Measurements from ENCODE around the gene ATP1B1. TPM values are rescaled to one million over a fixed set of nuclear protein-coding genes. Genes with fewer than 3 reads are reported as not detected.

ATP1B1 gene
- total RNA-seq, 1 experiment from 2014 or later = 40.7 TPM

GRCh38 chr1:169106095-169106920, at the start of gene ATP1B1 (continued):
- TF ChIP-seq ARID4B (CRISPR knock-in tag; IDR thresholded peaks at IDR 0.05; ENCODE audit: borderline replicate concordance) (0 out of 2 replicates have a peak, but pooled peaks have one; percentile 62), ELF4 (CRISPR knock-in tag; IDR thresholded peaks at IDR 0.05; ENCODE audit: low read depth) (no peak), ZNF263 (CRISPR knock-in tag; IDR thresholded peaks at IDR 0.05; ENCODE audit: low read depth) (peak; percentile 89), ATF2 (CRISPR knock-in tag; IDR thresholded peaks at IDR 0.05; ENCODE audit: borderline replicate concordance, low read depth) (no peak), NR2C2 (CRISPR knock-in tag; IDR thresholded peaks at IDR 0.05) (no peak), SP1 (CRISPR knock-in tag; conservative IDR thresholded peaks at IDR 0.05) (peak; percentile 11; the same call in 1 of the 2 replicates), ZBTB21 (CRISPR knock-in tag; IDR thresholded peaks at IDR 0.05; ENCODE audit: borderline replicate concordance) (no peak), ETV6 (CRISPR knock-in tag; IDR thresholded peaks at IDR 0.05) (no peak), HMGXB4 (CRISPR knock-in tag; IDR thresholded peaks at IDR 0.05) (no peak), ZNF281 (CRISPR knock-in tag; IDR thresholded peaks at IDR 0.05) (peak; percentile 9; the same call in 1 of the 2 replicates), FOXJ3 (CRISPR knock-in tag; IDR thresholded peaks at IDR 0.05; ENCODE audit: borderline replicate concordance) (no peak), CREM (CRISPR knock-in tag; IDR thresholded peaks at IDR 0.05) (no peak), ZNF423 (CRISPR knock-in tag; IDR thresholded peaks at IDR 0.05) (no peak), SMAD4 (CRISPR knock-in tag; IDR thresholded peaks at IDR 0.05) (no peak), E2F1 (CRISPR knock-in tag; IDR thresholded peaks at IDR 0.05) (no peak), ZNF512 (CRISPR knock-in tag; IDR thresholded peaks at IDR 0.05; ENCODE audit: borderline replicate concordance) (no peak), AR (CRISPR knock-in tag; IDR thresholded peaks at IDR 0.05) (no peak), RORB (CRISPR knock-in tag; IDR thresholded peaks at IDR 0.05) (no peak), ZNF138 (CRISPR knock-in tag; conservative IDR thresholded peaks at IDR 0.05) (no peak), CREB1 (CRISPR knock-in tag; IDR thresholded peaks at IDR 0.05) (no peak), ZNF219 (CRISPR knock-in tag; IDR thresholded peaks at IDR 0.05; ENCODE audit: borderline replicate concordance) (no peak; the same call in 1 of the 2 replicates), ZNF232 (CRISPR knock-in tag; IDR thresholded peaks at IDR 0.05) (0 out of 2 replicates have a peak, but pooled peaks have one; percentile 27)

All from WTC11 (cell line).